ENCODE results near the gene EP400. TPM values are rescaled to one million over a fixed set of nuclear protein-coding genes. Genes with fewer than 3 reads are reported as not detected.

EP400 gene
- total RNA-seq, 4 donors from 2014 or later = 12.6 to 28.0 (median 22.8) TPM

DNA sequence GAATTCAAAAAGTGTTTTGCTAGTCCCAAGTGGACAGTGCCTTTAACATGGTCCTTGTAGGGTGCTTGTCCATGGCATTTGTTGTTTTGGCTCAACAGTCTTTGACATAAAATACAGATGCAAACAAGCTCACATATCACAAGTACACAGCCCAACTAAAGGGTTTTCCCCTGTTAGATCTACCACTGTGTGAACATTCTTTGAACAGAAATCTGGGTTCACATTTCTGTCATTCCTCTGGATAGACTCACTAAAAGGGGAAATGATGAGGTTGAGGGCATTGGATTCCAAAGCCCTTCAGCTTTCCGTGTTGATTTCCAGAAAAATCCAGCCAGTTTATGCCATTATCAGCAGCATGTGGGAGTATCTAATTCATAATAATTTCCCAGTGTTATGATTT is 54.1 kb downstream of the EP400 start:
- Histone ChIP-seq H3K27me3 (no peaks in the 10 kb centered on the region), H3K36me3 (peaks cover 0 to 75% of the 10 kb centered on the region in 2 donors), H3K4me1 (no peaks in the 10 kb centered on the region), H3K27ac (no peak overlapping the region), H3K4me3 (no peak overlapping the region), H3K9me3 (no peaks in the 10 kb centered on the region)
- no peak for TF ChIP-seq POLR2AphosphoS5 (IDR thresholded peaks at IDR 0.05)
- TF ChIP-seq POLR2A (IDR thresholded peaks at IDR 0.05) = no peak
- no peak for TF ChIP-seq EP300 (IDR thresholded peaks at IDR 0.05)
- TF ChIP-seq, protein P1, sequence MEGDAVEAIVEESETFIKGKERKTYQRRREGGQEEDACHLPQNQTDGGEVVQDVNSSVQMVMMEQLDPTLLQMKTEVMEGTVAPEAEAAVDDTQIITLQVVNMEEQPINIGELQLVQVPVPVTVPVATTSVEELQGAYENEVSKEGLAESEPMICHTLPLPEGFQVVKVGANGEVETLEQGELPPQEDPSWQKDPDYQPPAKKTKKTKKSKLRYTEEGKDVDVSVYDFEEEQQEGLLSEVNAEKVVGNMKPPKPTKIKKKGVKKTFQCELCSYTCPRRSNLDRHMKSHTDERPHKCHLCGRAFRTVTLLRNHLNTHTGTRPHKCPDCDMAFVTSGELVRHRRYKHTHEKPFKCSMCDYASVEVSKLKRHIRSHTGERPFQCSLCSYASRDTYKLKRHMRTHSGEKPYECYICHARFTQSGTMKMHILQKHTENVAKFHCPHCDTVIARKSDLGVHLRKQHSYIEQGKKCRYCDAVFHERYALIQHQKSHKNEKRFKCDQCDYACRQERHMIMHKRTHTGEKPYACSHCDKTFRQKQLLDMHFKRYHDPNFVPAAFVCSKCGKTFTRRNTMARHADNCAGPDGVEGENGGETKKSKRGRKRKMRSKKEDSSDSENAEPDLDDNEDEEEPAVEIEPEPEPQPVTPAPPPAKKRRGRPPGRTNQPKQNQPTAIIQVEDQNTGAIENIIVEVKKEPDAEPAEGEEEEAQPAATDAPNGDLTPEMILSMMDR (IDR thresholded peaks at IDR 0.05) = no peak
- WGBS, 2 donors (ENCODE audit: low coverage in 1 of 2) = 29 to 50% methylated on average over 1 of the region's 1 CpG
- no peak for ATAC-seq

DNA sequence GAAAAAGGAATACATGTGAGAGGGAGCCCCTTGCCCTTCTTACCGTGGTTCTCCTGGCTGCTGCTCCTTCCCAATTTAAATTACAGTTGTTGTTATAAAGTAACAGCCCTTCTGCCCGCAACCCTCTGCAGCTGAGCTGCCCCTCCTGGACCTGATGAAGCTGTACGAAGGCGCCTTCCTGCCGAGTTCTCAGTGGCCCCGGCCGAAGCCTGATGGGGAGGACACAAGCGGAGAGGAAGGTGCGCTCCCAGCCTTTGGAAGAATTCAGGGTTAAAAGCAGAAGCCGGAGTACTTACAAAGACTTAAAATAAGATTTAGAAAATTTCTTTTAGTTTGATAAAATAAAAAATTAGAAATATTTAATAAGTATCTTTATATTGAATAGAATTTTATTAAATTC is 55.2 kb downstream of the EP400 start:
- 95 to 98% methylated on average over 4 to 7 of the region's 10 CpGs for WGBS, 2 donors (ENCODE audit: low coverage in 1 of 2)
- no peak overlapping the region for H3K4me3 ChIP-seq
- no peaks in the 10 kb centered on the region for H3K27me3 ChIP-seq
- TF ChIP-seq, protein P1 (IDR thresholded peaks at IDR 0.05) = no peak
- no peak for TF ChIP-seq EP300 (IDR thresholded peaks at IDR 0.05)
- TF ChIP-seq POLR2AphosphoS5 (IDR thresholded peaks at IDR 0.05) = no peak
- no peak for TF ChIP-seq POLR2A (IDR thresholded peaks at IDR 0.05)
- no peaks in the 10 kb centered on the region for H3K4me1 ChIP-seq
- H3K27ac ChIP-seq = no peak overlapping the region
- ATAC-seq = no peak
- H3K9me3 ChIP-seq = no peaks in the 10 kb centered on the region
- peaks cover 0 to 75% of the 10 kb centered on the region in 2 donors for H3K36me3 ChIP-seq

DNA sequence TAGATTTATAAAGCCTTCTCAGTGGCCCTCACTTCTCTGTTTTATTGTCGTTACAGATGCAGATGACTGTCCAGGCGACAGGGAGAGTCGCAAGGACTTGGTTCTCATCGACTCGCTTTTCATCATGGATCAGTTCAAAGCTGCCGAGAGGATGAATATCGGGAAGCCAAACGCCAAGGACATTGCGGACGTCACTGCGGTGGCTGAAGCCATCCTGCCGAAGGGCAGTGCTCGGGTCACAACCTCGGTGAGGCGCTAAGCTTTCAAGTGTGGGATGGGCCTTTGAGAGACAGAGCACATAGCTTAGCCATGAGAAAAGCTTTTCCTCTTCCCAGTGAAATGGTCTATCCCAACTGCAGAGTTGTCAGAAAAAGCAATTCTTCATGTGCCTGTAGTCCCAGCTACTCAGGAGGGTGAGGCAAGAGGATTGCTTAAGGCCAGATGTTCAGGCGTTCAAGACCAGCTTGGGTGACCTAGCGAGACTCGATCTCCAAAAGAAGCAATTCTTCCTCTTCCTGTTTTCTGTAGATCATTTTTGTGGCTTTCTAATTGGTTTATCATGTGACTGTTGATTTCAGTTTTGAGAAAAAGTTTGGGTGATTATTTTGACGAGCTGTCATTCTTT is 56.4 kb downstream of the EP400 start:
- no peak for ATAC-seq
- H3K36me3 ChIP-seq = peaks cover 0 to 82% of the 10 kb centered on the region in 2 donors
- TF ChIP-seq POLR2A (IDR thresholded peaks at IDR 0.05) (no peak), EP300 (IDR thresholded peaks at IDR 0.05) (no peak), POLR2AphosphoS5 (IDR thresholded peaks at IDR 0.05) (no peak)
- TF ChIP-seq, protein P1 (IDR thresholded peaks at IDR 0.05) = no peak
- H3K4me1 ChIP-seq = no peaks in the 10 kb centered on the region
- no peak overlapping the region for H3K4me3 ChIP-seq
- H3K27ac ChIP-seq = no peak overlapping the region
- H3K9me3 ChIP-seq = no peaks in the 10 kb centered on the region
- H3K27me3 ChIP-seq = no peaks in the 10 kb centered on the region
- 91% methylated on average over 9 to 19 of the region's 19 CpGs for WGBS, 2 donors (ENCODE audit: low coverage in 1 of 2)

DNA sequence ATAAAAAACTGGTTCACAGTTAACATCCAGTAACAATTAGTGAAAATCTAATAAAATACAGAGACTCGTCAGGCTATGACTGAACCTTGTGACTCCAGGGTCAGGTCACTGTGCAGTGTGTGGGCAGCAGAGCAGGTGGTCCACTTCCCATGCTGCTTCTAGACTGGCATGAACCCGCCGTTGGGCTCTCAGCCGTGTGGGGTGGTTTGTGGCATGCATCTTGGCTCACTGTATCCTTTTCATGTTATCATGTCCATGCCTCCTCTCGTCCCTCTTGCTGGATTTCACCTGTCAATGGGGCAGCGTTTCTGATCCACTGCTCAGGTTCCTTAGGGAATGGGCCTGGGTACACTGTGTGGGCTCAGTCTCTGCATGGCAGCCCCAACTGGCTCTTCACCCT is 57.3 kb downstream of the EP400 start:
- no peaks in the 10 kb centered on the region for H3K27me3 ChIP-seq
- no peak for ATAC-seq
- no peak overlapping the region for H3K27ac ChIP-seq
- 91 to 97% methylated on average over 4 to 6 of the region's 6 CpGs for WGBS, 2 donors (ENCODE audit: low coverage in 1 of 2)
- H3K4me3 ChIP-seq = no peak overlapping the region
- H3K4me1 ChIP-seq = no peaks in the 10 kb centered on the region
- TF ChIP-seq, protein P1 (IDR thresholded peaks at IDR 0.05) = no peak
- TF ChIP-seq POLR2A (IDR thresholded peaks at IDR 0.05) (no peak), POLR2AphosphoS5 (IDR thresholded peaks at IDR 0.05) (no peak), EP300 (IDR thresholded peaks at IDR 0.05) (no peak)
- H3K36me3 ChIP-seq = peaks cover 0 to 88% of the 10 kb centered on the region in 2 donors
- no peaks in the 10 kb centered on the region for H3K9me3 ChIP-seq

DNA sequence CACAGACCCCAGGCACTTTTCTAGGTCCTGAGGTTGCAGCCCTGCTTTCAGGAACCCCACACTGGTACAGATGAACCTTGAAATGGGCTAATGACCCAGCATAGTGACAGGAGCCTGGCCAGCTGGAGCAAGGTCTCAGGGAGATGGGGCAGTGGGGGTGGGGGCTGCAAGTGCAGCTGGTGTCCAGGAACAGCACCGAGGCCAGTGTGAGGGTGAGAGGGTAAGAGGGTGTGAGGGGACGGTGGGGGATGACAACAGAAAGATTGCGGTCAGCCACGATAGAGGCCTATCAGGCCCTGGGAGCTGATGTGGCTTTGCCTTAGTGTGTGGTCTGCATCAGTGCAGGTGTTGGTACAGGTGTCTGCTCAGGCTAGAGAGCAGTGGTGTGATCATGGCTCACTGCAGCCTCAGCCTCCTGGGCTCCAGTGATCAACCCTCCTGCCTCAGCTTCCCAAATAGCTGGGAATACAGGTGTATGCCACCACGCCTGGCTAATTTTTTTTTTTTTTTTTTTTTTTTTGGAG is 59.7 kb downstream of the EP400 start:
- no peak overlapping the region for H3K27ac ChIP-seq
- TF ChIP-seq POLR2AphosphoS5 (IDR thresholded peaks at IDR 0.05) = no peak
- no peak for TF ChIP-seq EP300 (IDR thresholded peaks at IDR 0.05)
- TF ChIP-seq, protein P1 (IDR thresholded peaks at IDR 0.05) = no peak
- no peak for TF ChIP-seq POLR2A (IDR thresholded peaks at IDR 0.05)
- H3K4me1 ChIP-seq = no peaks in the 10 kb centered on the region
- H3K27me3 ChIP-seq = no peaks in the 10 kb centered on the region
- WGBS, 2 donors (ENCODE audit: low coverage in 1 of 2) = 93 to 100% methylated on average over 3 to 5 of the region's 5 CpGs
- no peaks in the 10 kb centered on the region for H3K9me3 ChIP-seq
- peaks cover 0 to 95% of the 10 kb centered on the region in 2 donors for H3K36me3 ChIP-seq
- no peak overlapping the region for H3K4me3 ChIP-seq
- ATAC-seq = no peak

All from gastroesophageal sphincter (tissue), 4 donors.